22Rv1 (cell line): ENCODE results near the gene CD80.

Source experiments
- H3K27ac ChIP-seq: fragments of 450-650 bp; 2 replicates; pipeline ENCODE4 v1.5.1; 2017
- CTCF ChIP-seq: fragments of 450-650 bp; IDR thresholded peaks from 2 replicates; pipeline ENCODE4 v1.5.1; 2017; ENCODE audit warnings: mild to moderate bottlenecking
- ZFX ChIP-seq: fragments of 450-650 bp; IDR thresholded peaks from 2 replicates; pipeline ENCODE4 v1.6.1; 2017; ENCODE audit warnings: antibody characterized with exemption, borderline replicate concordance

Gene CD80

GRCh38 chr3:119538772-119539171 is 20.6 kb downstream of the CD80 start:
- H3K27ac ChIP-seq, result no peak overlapping the region
- TF ChIP-seq CTCF (no peak), ZFX (no peak)

- no peak for TF ChIP-seq ZFX
- TF ChIP-seq CTCF, result no peak
- no peak overlapping the region for H3K27ac ChIP-seq
Observed at GRCh38 chr3:119536757-119537156, 22.7 kb downstream of the CD80 start.

- TF ChIP-seq ZFX (no peak), CTCF (no peak)
- H3K27ac ChIP-seq, result no peak overlapping the region
Observed at GRCh38 chr3:119534296-119534695, 25.1 kb downstream of the CD80 start.

GRCh38 chr3:119531151-119531550 is 28.3 kb downstream of the CD80 start:
- H3K27ac ChIP-seq, result no peak overlapping the region
- TF ChIP-seq ZFX (no peak), CTCF (no peak)

GRCh38 chr3:119530456-119530855 is 29.0 kb downstream of the CD80 start:
- H3K27ac ChIP-seq, result no peak overlapping the region
- TF ChIP-seq ZFX (no peak), CTCF (no peak)

GRCh38 chr3:119529883-119530282 is 29.5 kb downstream of the CD80 start:
- TF ChIP-seq CTCF, result no peak
- H3K27ac ChIP-seq, result no peak overlapping the region

- no peak overlapping the region for H3K27ac ChIP-seq
- no peak for TF ChIP-seq ZFX
- no peak for TF ChIP-seq CTCF
Observed at GRCh38 chr3:119527714-119528113, 31.7 kb downstream of the CD80 start.
